PC-3 (cell line): ENCODE data around the gene SFXN1. TPM values are rescaled to one million over a fixed set of nuclear protein-coding genes. Genes with fewer than 3 reads are reported as not detected.

Source experiments
- ATAC-seq: fragments of 200-7000 bp; cut with Tn5 transposase; 2 replicates; pipeline ENCODE4 v1.9.1; 2020; ENCODE audit warnings: mild to moderate bottlenecking, moderate library complexity
- BruUV-seq: library from RNA; stranded (reverse); fragments of 400-500 nt; replicated peaks from 2 replicates; lab custom pipeline; 2021; lab: Mats Ljungman, UMichigan
- CTCF ChIA-PET: fragments of 300-600 bp; sonication (Branson Sonifier 250); formaldehyde crosslinking; loops from one replicate; lab custom pipeline; 2022; ENCODE audit warnings: antibody characterized with exemption; lab: Charles Lee
- POLR2A ChIA-PET: fragments of 300-600 bp; sonication (Branson Sonifier 250); formaldehyde crosslinking; loops from one replicate; lab custom pipeline; 2022; ENCODE audit warnings: antibody characterized with exemption; ENCODE audit not compliant: unreplicated experiment; lab: Charles Lee
- DNase-seq: peaks from one replicate; pipeline ENCODE4 v3.0.0-alpha.2; 2015
- H2AFZ ChIP-seq: fragments of 300-600 bp; sonication (generic); 2 replicates; pipeline ENCODE4 v1.6.0; 2016; ENCODE audit warnings: antibody characterized with exemption, low read length
- H3F3A ChIP-seq: fragments of 300-600 bp; sonication (generic); one replicate; pipeline ENCODE4 v1.6.0; 2017; ENCODE audit warnings: antibody characterized with exemption, low read length, control low read depth, mild to moderate bottlenecking; ENCODE audit not compliant: unreplicated experiment
- H3K27ac ChIP-seq: fragments of 300-600 bp; sonication (generic); 2 replicates; pipeline ENCODE4 v1.5.1; 2016; ENCODE audit warnings: mild to moderate bottlenecking, low read length
- H3K27me3 ChIP-seq: fragments of 300-600 bp; sonication (generic); 2 replicates; pipeline ENCODE4 v1.6.1; 2016; ENCODE audit warnings: low read length, mixed read lengths
- H3K36me3 ChIP-seq: fragments of 300-600 bp; sonication (generic); 2 replicates; pipeline ENCODE4 v1.6.1; 2016; ENCODE audit warnings: low read depth, mixed run types, low read length, mixed read lengths
- H3K4me1 ChIP-seq: fragments of 300-600 bp; sonication (generic); 2 replicates; pipeline ENCODE4 v1.5.1; 2016; ENCODE audit warnings: low read length; ENCODE audit not compliant: insufficient read depth
- H3K4me2 ChIP-seq: fragments of 300-600 bp; sonication (generic); 2 replicates; pipeline ENCODE4 v1.6.0; 2016; ENCODE audit warnings: low read length
- H3K4me3 ChIP-seq: fragments of 300-600 bp; sonication (generic); 2 replicates; pipeline ENCODE4 v1.5.1; 2016; ENCODE audit warnings: mild to moderate bottlenecking, low read length, mixed read lengths
- H3K79me2 ChIP-seq: fragments of 300-600 bp; sonication (generic); 2 replicates; pipeline ENCODE4 v1.6.1; 2017; ENCODE audit warnings: low read length, mixed read lengths
- H3K9ac ChIP-seq: fragments of 300-600 bp; sonication (generic); 2 replicates; pipeline ENCODE4 v1.6.0; 2016; ENCODE audit warnings: mild to moderate bottlenecking, low read length
- H3K9me2 ChIP-seq: fragments of 300-600 bp; sonication (generic); replicated peaks from 2 replicates; pipeline ENCODE4 v1.6.1; 2016; ENCODE audit warnings: mixed run types, low read length, mixed read lengths
- H3K9me3 ChIP-seq: fragments of 300-600 bp; sonication (generic); 2 replicates; pipeline ENCODE4 v1.6.1; 2016; ENCODE audit warnings: low read length, mixed read lengths
- H4K20me1 ChIP-seq: fragments of 300-600 bp; sonication (generic); 2 replicates; pipeline ENCODE4 v1.6.1; 2016; ENCODE audit warnings: low read length, mixed read lengths
- CTCF ChIP-seq: fragments of 300-600 bp; sonication (generic); conservative IDR thresholded peaks from 2 replicates; pipeline ENCODE4 v1.5.1; 2017; ENCODE audit warnings: antibody characterized with exemption, low read depth, mild to moderate bottlenecking, low read length
- EZH2 ChIP-seq: fragments of 300-600 bp; sonication (generic); IDR thresholded peaks from one replicate; pipeline ENCODE4 v1.6.1; 2017; ENCODE audit warnings: antibody characterized with exemption, mild to moderate bottlenecking, low read length; ENCODE audit not compliant: unreplicated experiment
- EZH2phosphoT487 ChIP-seq: fragments of 300-600 bp; sonication (generic); IDR thresholded peaks from 2 replicates; pipeline ENCODE4 v1.6.1; 2018; ENCODE audit warnings: mild to moderate bottlenecking, antibody characterized with exemption, low read length, borderline replicate concordance
- intact Hi-C: fragments of 100-400 bp; cut with micrococcal nuclease; formaldehyde crosslinking; loops from 2 replicates; pipeline ENCODE4 v1.9.0; 2023
- total RNA-seq: library from RNA; depleted of rRNA; stranded (reverse); fragments of >200 nt; gene quantifications from 2 replicates; pipeline ENCODE4 v1.2.3, GENCODE V29; 2014

SFXN1 gene
- total RNA-seq, 1 experiment from 2014 or later, result 46.5 TPM

GRCh38 chr5:175491223-175491622 is 12.9 kb downstream of the SFXN1 start:
- ATAC-seq (no peak), DNase-seq (no peak)
- H3K9ac ChIP-seq, result no peak overlapping the region
- no peaks in the 10 kb centered on the region for H3K9me2 ChIP-seq
- ChIA-PET CTCF (no interaction called here), POLR2A (no interaction called here)
- peaks cover 42% of the 10 kb centered on the region for H3K79me2 ChIP-seq
- H2AFZ ChIP-seq, result no peak overlapping the region
- peaks cover 16% of the 10 kb centered on the region; the same call in 1 of the 2 replicates for H4K20me1 ChIP-seq
- no peak overlapping the region for H3K4me3 ChIP-seq
- no peaks in the 10 kb centered on the region for H3K27me3 ChIP-seq
- H3F3A ChIP-seq, result no peaks in the 10 kb centered on the region
- peaks cover 27% of the 10 kb centered on the region for H3K36me3 ChIP-seq
- H3K27ac ChIP-seq, result no peak overlapping the region
- no peaks in the 10 kb centered on the region for H3K9me3 ChIP-seq
- no peak for TF ChIP-seq CTCF
- TF ChIP-seq EZH2phosphoT487, result no peak
- no peak for TF ChIP-seq EZH2
- no peak overlapping the region for H3K4me2 ChIP-seq
- intact Hi-C loops, result no loop called here
- no TSS peak for BruUV-seq
- no peaks in the 10 kb centered on the region for H3K4me1 ChIP-seq

GRCh38 chr5:175493260-175493659 is 14.9 kb downstream of the SFXN1 start:
- no peak for DNase-seq
- H3F3A ChIP-seq, result no peaks in the 10 kb centered on the region
- no peak overlapping the region for H3K4me2 ChIP-seq
- no peaks in the 10 kb centered on the region for H3K4me1 ChIP-seq
- H3K9me2 ChIP-seq, result no peaks in the 10 kb centered on the region
- H2AFZ ChIP-seq, result no peak overlapping the region
- ChIA-PET POLR2A (no interaction called here), CTCF (no interaction called here)
- H3K36me3 ChIP-seq, result peaks cover 31% of the 10 kb centered on the region
- H3K27me3 ChIP-seq, result no peaks in the 10 kb centered on the region
- no peak for ATAC-seq
- no peak overlapping the region for H3K4me3 ChIP-seq
- H3K27ac ChIP-seq, result no peak overlapping the region
- TF ChIP-seq EZH2, result no peak
- TF ChIP-seq EZH2phosphoT487, result no peak
- TF ChIP-seq CTCF, result no peak
- H3K9ac ChIP-seq, result no peak overlapping the region
- H4K20me1 ChIP-seq, result peaks cover 16% of the 10 kb centered on the region; the same call in 1 of the 2 replicates
- peaks cover 23% of the 10 kb centered on the region for H3K79me2 ChIP-seq
- intact Hi-C loops, result no loop called here
- BruUV-seq, result TSS peak; percentile 19
- H3K9me3 ChIP-seq, result no peaks in the 10 kb centered on the region

GRCh38 chr5:175493726-175494125 is 15.4 kb downstream of the SFXN1 start:
- DNase-seq (no peak), ATAC-seq (no peak)
- H3K27me3 ChIP-seq, result no peaks in the 10 kb centered on the region
- no peaks in the 10 kb centered on the region for H3K4me1 ChIP-seq
- no peak overlapping the region for H3K4me3 ChIP-seq
- H3K9ac ChIP-seq, result no peak overlapping the region
- intact Hi-C loops, result no loop called here
- TF ChIP-seq CTCF (no peak), EZH2phosphoT487 (no peak), EZH2 (no peak)
- H3K4me2 ChIP-seq, result no peak overlapping the region
- no TSS peak for BruUV-seq
- CTCF ChIA-PET, result no interaction called here
- no peaks in the 10 kb centered on the region for H3K9me2 ChIP-seq
- H3K79me2 ChIP-seq, result peaks cover 19% of the 10 kb centered on the region
- H2AFZ ChIP-seq, result no peak overlapping the region
- peaks cover 31% of the 10 kb centered on the region for H3K36me3 ChIP-seq
- no peak overlapping the region for H3K27ac ChIP-seq
- H3F3A ChIP-seq, result no peaks in the 10 kb centered on the region
- H3K9me3 ChIP-seq, result no peaks in the 10 kb centered on the region
- POLR2A ChIA-PET, result no interaction called here
- peaks cover 16% of the 10 kb centered on the region; the same call in 1 of the 2 replicates for H4K20me1 ChIP-seq
